ENCODE data around the gene HEPACAM2.

The HEPACAM2 gene

GRCh38 chr7:93226310-93226709 lies at the start of gene HEPACAM2:
HEPACAM2 (minus strand) TSS chr7:93226469.
- DNase-seq = no peak

DNA sequence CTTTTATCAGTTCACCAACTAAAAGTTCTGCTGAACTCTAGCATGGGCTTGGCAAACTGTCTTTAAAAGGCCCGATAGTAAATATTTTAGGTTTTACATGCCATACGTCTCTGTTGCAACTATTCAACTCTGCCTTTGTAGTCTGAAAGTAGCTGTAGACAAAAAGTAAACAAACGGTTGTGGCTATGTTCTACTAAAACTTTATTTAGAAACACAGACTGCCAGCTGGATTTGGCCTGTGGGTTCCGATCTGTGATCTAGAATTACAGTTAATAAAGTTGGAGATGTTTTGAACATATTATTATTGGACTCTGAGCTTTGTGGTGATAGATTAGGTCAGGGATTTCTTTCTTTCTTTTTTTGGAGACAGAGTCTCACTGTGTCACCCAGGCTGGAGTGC lies 39.0 kb upstream of the HEPACAM2 start:
- no peak for DNase-seq

DNA sequence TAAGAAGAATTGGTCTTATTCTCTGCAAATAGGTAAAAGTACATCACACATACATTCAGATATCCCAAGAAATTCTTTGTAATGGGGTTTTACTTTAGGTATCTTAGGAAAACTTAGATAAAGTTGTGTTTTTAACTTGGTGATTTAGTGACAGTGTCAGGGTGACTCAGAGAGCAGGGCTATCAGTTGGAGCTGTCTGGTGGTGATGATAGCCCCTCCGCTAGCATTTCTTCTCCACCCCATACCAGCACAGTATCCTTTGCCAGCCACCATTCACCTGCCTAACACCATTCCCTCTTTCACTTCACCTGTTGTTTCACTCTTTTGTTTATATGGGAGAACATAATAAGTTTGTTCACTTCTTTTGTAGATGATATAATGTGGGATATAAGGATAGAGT lies 36.3 kb upstream of the HEPACAM2 start:
- DNase-seq = no peak

GRCh38 chr7:93258661-93259060 lies 32.4 kb upstream of the HEPACAM2 start:
- no peak for DNase-seq

DNA sequence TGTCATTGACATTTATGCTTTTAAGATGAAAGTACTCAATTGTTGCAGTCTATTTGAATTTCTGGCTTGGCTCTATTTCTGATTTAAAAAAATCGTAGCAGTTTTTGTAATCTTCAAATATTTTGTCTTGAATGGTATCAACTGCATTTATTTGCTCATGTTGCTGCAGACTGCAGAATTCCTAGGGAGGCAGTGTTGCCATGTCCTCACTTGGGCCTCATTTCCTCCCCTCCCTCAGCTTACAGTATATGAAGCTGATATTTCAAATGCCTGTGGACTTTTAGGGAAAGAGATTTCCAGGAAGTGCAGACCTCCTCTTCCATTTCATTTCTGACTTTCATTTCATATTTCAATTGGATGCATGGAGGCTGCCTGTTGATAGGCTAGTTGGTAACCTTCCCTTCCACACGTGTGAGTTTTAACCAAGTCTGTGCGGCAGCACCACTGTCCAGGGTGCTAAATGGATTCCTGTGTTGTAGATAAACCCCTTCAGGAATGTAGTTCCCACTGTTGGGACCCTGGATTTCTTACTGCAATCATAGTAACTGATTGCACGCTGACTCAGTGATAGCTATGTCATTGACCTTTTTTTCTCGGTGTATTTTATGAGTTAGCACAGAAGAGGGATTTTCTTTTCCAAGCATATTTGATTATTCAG lies 23.4 kb upstream of the HEPACAM2 start:
- no peak for DNase-seq

- no peak for DNase-seq
These were observed 19.5 kb upstream of the HEPACAM2 start for GRCh38 chr7:93245525-93246432.

- DNase-seq = no peak
These were observed 15.8 kb upstream of the HEPACAM2 start for GRCh38 chr7:93242106-93242505.

DNA sequence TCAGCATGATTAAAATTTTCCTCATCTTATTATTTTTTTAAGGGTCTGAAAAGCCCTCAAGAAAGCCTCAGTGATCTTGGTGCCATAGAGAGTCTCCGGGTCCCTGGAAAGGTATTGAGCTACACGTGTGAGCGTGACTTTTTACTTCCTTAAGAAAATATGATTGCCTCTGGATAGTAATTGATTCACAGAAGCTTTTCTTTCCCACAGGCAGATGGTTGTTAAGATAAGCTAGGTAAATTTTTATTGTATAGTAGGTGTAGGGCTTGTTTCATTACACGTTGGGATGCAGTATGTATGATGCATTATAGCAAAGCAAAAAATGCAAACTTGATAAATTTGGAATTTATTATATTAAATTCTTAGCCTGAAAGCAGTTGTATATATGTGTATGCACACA lies 13.6 kb upstream of the HEPACAM2 start:
- DNase-seq = no peak

GRCh38 chr7:93238748-93239147 lies 12.5 kb upstream of the HEPACAM2 start:
- DNase-seq = no peak

DNA sequence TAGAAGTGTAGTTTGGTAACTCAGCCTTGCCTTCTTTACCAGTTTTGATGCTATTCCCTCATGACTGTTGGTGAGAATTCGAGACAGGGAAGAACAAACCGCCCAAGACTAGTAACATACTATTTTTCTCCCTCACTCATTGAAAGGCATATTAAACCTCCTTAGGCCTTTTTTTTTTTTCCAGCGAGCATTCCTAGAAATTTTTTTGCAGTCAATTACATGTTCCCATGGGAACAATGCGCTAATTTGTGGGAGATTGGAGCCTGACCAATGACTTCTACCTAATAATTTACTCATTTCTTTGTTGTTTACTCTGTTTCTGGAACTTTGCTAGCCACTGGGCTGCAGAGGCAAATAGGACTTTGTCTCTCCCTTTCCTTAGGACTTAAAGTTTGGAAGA lies 11.9 kb upstream of the HEPACAM2 start:
- no peak for DNase-seq

DNA sequence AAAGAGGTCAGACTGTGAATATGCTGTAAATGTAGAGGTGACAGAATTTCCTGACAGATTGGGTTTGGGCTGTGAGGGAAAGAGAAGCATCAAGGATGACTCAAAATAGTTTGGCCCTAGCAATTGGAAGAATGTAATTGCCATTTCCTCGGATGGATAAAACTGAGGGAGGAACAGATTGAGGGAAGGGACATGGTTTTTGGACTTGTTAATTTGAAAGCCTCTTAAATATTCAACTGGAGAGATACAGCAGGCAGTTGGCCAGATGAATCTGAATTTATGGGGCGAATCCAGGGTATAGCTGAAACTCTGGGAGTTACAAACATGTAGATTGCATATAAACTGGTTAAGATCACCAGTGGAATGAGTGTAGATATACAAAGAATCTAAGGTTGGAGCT lies 9.3 kb upstream of the HEPACAM2 start:
- no peak for DNase-seq

DNA sequence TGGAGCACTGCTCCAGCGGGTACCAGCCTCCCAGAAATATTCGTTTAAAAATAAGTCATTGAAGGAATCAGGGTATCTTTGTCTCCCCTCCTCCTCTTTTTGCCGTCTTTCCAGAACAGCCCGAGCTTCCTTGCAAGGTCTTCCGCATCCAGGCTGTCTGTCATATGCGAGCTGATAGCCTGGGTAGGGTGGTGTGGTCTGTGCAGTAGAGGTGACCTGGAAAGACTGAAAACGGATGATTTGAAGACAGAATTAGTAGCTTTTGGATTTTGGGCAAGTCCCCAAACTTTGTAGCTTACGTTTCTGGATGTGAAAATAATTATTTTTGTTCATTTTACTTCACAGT lies 6.4 kb upstream of the HEPACAM2 start:
- DNase-seq = no peak

- peak; percentile 9 for DNase-seq
These were observed 5.8 kb upstream of the HEPACAM2 start, which contains the start of gene VPS50 for GRCh38 chr7:93231799-93232672. VPS50 (plus strand) TSS chr7:93232366; CDS start chr7:93232468, 102 bp downstream.

DNA sequence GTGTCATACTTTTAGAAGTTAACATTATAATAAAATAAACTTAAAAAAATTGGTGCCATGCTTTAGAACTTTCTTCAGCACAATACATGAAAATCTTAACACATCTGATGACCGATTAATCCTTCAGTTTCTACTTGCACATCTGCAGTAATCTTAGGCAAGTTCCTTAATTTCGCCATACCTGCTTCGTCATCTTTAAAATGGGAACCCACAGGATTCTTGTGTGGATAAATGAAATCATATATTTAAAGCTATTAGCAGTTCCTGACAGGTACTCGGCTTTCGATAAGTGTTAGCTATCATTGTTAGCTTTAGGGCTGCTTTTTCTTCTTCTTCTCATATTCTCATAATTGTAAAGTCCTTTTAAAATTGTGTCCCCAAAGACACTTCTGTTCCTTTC lies 5.0 kb upstream of the HEPACAM2 start:
- no peak for DNase-seq

DNA sequence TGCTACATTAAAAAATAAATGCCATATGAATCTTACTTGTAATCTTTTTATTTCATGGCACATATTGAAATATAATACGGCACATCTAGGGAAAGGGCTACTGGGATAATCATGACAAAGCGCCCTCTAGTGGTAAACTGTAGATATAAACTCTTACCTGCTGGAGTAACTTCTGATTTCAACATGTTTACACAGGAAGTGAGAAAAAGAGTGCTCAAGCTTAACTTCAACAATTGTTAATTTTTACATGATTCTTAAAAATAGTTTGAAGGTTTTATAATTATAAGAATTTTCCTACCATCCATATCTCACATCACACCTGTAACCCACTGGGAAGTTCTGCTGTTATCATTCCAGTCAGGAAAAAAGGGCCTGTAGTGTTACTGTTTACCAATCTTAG lies 2.0 kb upstream of the HEPACAM2 start:
- no peak for DNase-seq

DNA sequence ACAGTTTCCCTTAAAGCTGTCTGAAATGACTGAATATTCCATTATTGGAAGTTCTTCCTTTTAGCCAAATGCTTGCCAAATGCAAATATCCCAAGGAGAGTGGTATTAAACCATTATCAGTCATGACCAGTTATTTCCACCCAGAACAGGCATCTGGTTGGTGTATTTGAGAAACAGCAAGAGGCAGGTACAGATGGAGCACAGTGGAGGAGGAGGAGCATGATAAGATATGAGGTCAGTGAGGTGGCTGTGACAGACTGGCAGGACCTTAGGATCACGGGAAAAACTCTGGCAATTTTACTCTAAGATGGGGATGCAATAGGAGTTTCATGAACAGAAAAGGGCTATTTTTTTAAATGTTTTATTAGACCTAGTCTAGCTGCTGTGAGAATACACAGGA lies 6.4 kb downstream of the HEPACAM2 start:
- no peak for DNase-seq

DNA sequence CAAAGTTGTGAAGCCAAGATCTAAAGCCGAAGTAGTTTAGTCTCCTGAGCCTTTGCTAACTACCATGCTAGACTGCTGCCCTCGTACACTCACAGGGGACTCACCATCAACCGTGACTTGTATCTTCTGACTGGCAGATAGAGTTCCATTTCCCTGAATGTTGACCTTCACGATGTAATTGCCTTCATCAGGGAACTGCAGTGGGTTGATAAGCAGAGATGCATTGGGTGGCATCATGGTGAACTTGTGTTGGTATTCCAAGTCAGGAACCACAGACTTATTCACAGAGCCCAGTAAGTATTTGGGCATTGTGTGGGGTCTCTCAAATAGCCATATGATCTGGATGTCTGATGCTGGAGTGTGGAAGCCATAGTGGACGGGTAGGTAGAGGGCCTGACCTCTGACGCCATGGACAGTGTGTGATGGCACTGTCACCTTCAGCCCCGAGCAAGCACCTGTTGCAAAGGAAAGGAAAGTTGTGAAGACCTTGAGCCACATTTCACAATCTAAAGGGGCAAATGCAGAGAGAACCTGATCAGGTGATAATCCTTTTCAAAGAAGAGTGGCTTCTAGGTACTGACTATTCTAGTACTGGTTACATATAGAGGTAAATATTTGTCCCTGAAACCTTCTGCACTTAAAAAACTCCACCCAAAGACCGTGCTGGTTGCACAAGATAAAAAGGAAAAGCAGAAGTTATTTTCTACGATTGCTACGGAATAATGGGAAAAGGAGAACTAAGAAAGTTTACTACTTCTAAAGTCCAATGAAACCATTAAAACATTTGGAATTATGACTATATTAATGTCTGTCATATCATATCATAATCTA lies 7.1 kb downstream of the HEPACAM2 start:
- DNase-seq = no peak

GRCh38 chr7:93212881-93213280 lies 13.4 kb downstream of the HEPACAM2 start:
- no peak for DNase-seq

DNA sequence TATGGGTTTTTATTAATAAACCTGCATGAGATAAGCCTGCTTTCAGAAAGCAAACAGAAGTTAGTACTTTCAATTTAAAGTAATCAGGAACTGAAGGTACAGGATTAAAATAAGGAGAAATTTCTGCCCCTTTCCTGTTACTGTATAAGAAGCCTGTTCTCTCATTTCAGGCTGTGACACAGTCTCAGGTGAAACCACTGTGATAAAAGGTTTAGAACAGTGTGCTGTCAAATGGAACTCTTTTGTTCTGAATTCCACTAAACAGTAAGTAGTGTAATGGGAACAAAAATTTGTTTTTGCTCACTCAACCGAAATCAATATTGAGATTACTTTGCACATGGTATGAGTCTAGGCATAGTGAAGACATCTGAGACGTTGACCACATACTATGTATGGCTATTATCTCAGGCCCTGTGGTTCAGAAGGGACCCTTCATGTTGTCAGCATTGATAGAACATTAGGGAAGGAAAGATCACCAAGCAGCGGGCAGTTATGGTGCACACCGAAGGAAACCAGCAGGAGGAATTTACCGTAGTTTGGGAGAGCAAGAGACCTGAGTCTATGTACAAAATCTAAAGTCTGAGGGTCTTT lies 14.9 kb downstream of the HEPACAM2 start:
- no peak for DNase-seq

GRCh38 chr7:93205046-93205445 lies 21.2 kb downstream of the HEPACAM2 start:
- no peak for DNase-seq

- no peak for DNase-seq
These were observed 22.8 kb downstream of the HEPACAM2 start for GRCh38 chr7:93203496-93203895.

Data from cortex of kidney (tissue), 1 donor.